MM.1S (cell line): Measurements from ENCODE around the gene TUBAL3.

Source experiments
- EZH2 ChIP-seq: fragments of 300-600 bp; sonication (generic); optimal IDR thresholded peaks from 2 replicates; pipeline ENCODE3; 2017; ENCODE audit warnings: low read depth, mild to moderate bottlenecking, antibody characterized with exemption, low read length, mixed read lengths
- TF ChIP-seq, protein P1 (sequence below): fragments of 300-600 bp; sonication (generic); IDR thresholded peaks from 2 replicates; pipeline ENCODE4 v1.5.1; 2016; ENCODE audit warnings: antibody characterized with exemption, low read length, mixed read lengths

DNA sequence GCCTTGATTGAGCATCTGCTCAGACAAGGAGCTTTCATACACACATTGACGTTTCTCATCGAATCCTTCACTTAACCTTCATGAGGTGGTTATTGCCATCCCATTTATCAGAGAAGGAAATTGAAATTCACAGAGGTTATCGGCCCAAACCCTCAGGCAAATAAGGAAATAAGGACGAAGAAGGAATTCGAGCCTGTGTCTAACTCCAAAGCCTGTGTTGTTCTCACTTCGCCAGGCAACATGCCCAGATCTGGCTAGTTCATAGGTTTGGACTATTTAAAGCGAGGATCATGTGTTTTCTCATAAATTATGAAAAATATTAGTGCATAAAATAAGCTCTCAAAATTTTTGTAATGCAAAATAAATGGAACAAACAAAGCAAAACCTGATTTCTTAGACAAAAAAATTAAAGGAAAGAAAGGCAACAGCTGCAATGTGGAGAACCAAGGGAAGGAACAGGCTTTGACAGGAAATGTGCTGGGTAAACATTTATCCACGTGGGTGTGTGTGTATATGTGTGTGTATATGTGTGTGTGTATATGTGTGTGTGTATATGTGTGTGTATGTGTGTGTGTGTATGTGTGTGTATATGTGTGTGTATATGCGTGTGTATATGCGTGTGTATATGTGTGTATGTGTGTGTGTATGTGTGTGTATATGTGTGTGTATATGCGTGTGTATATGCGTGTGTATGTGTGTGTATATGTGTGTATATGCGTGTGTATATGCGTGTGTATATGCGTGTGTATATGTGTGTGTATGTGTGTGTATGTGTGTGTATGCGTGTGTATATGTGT is 35.1 kb downstream of the TUBAL3 start:
- TF ChIP-seq, protein P1, sequence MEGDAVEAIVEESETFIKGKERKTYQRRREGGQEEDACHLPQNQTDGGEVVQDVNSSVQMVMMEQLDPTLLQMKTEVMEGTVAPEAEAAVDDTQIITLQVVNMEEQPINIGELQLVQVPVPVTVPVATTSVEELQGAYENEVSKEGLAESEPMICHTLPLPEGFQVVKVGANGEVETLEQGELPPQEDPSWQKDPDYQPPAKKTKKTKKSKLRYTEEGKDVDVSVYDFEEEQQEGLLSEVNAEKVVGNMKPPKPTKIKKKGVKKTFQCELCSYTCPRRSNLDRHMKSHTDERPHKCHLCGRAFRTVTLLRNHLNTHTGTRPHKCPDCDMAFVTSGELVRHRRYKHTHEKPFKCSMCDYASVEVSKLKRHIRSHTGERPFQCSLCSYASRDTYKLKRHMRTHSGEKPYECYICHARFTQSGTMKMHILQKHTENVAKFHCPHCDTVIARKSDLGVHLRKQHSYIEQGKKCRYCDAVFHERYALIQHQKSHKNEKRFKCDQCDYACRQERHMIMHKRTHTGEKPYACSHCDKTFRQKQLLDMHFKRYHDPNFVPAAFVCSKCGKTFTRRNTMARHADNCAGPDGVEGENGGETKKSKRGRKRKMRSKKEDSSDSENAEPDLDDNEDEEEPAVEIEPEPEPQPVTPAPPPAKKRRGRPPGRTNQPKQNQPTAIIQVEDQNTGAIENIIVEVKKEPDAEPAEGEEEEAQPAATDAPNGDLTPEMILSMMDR, result no peak
- no peak for TF ChIP-seq EZH2
